Endothelial cell of umbilical vein (primary cell): Measurements from ENCODE around the gene TGIF1. TPM values are rescaled to one million over a fixed set of nuclear protein-coding genes. Genes with fewer than 3 reads are reported as not detected.

ENCODE experiments used
- BruUV-seq: library from RNA; stranded (reverse); fragments of 400-500 nt; replicated peaks from 2 replicates; lab custom pipeline; 2021; lab: Mats Ljungman, UMichigan
- CTCF ChIA-PET: fragments of 300-600, 350-600 bp; sonication (Branson Sonifier 250); formaldehyde crosslinking; loops from one replicate; lab custom pipeline; 2021; ENCODE audit warnings: antibody characterized with exemption, inconsistent platforms; lab: Charles Lee
- POLR2A ChIA-PET: fragments of 300-600, 350-600 bp; sonication (Branson Sonifier 250); formaldehyde crosslinking; loops from one replicate; lab custom pipeline; 2021; ENCODE audit warnings: antibody characterized with exemption, inconsistent platforms; lab: Charles Lee
- DNase-seq: peaks from one replicate; pipeline ENCODE4 v3.0.0-alpha.2; 2011; ENCODE audit warnings: low read depth, low spot score
- FAIRE-seq: peaks from 2 replicates; lab custom pipeline; 2011; peaks lifted over from hg19 to GRCh38; lab: Jason Lieb, UNC
- H2AFZ ChIP-seq: 2 replicates; pipeline ENCODE4 v1.6.0; 2012; ENCODE audit warnings: low read depth, low read length, control low read depth, inconsistent platforms
- H3K27ac ChIP-seq: 2 replicates; pipeline ENCODE4 v1.5.1; 2011; ENCODE audit warnings: low read depth, mild to moderate bottlenecking, control low read depth, low read length, moderate library complexity; ENCODE audit not compliant: insufficient read depth
- H3K27me3 ChIP-seq, 2 experiments: 2 replicates each; pipeline versions ENCODE4 v1.6.0 to v1.6.1; 2011; ENCODE audit warnings: low read length in 2 of 2, mixed read lengths in 1 of 2; ENCODE audit not compliant: control insufficient read depth in 2 of 2, insufficient read depth in 2 of 2
- H3K36me3 ChIP-seq, 2 experiments: 2 replicates in 1 of 2; 3 replicates in 1 of 2; pipeline ENCODE4 v1.5.1; 2011; ENCODE audit warnings: low read length in 2 of 2, mild to moderate bottlenecking in 1 of 2, moderate library complexity in 1 of 2; ENCODE audit not compliant: control insufficient read depth in 2 of 2, insufficient read depth in 2 of 2; ENCODE audit errors: extremely low read depth in 1 of 2
- H3K4me1 ChIP-seq: 3 replicates; pipeline ENCODE4 v1.5.1; 2011; ENCODE audit warnings: mild to moderate bottlenecking, low read length; ENCODE audit not compliant: control insufficient read depth, insufficient read depth; ENCODE audit errors: extremely low read depth
- H3K4me2 ChIP-seq: 2 replicates; pipeline ENCODE4 v1.6.1; 2011; ENCODE audit warnings: low read length, control low read depth, mixed read lengths; ENCODE audit not compliant: insufficient read depth
- H3K4me3 ChIP-seq, 3 experiments: fragments of 200-600 bp in 1 of 3; sonication (generic), shearing (Covaris generic) in 1 of 3; replicated peaks in 1 of 3; 2 replicates each; pipeline ENCODE4 v1.5.1; 2011 to 2016; ENCODE audit warnings: control low read depth in 3 of 3, low read length in 3 of 3, mild to moderate bottlenecking in 2 of 3, inconsistent platforms in 1 of 3, low read depth in 1 of 3, moderate library complexity in 1 of 3; ENCODE audit not compliant: insufficient read depth in 1 of 3
- H3K79me2 ChIP-seq: 2 replicates; pipeline ENCODE4 v1.6.0; 2012; ENCODE audit warnings: low read length, inconsistent platforms; ENCODE audit not compliant: control insufficient read depth, insufficient read depth
- H3K9ac ChIP-seq: replicated peaks from 2 replicates; pipeline ENCODE3; 2011; ENCODE audit warnings: low read length, control low read depth; ENCODE audit not compliant: insufficient read depth; ENCODE audit errors: extremely low read depth
- H3K9me1 ChIP-seq: replicated peaks from 3 replicates; pipeline ENCODE4 v1.6.0; 2011; ENCODE audit warnings: mild to moderate bottlenecking, low read length; ENCODE audit not compliant: control insufficient read depth, insufficient read depth; ENCODE audit errors: extremely low read depth
- H3K9me3 ChIP-seq: replicated peaks from 2 replicates; pipeline ENCODE4 v1.5.1; 2012; ENCODE audit warnings: low read length, inconsistent platforms; ENCODE audit not compliant: control insufficient read depth, insufficient read depth
- H4K20me1 ChIP-seq: replicated peaks from 2 replicates; pipeline ENCODE3; 2011; ENCODE audit warnings: mild to moderate bottlenecking, low read length; ENCODE audit not compliant: control insufficient read depth, insufficient read depth; ENCODE audit errors: extremely low read depth
- CTCF ChIP-seq, 2 donors: IDR thresholded peaks; 1 replicate in 1 of 2; 2 replicates in 1 of 2; pipeline ENCODE4 v1.5.1; 2011; ENCODE audit warnings: low read length in 2 of 2, mild to moderate bottlenecking in 2 of 2, moderate library complexity in 2 of 2, control low read depth in 1 of 2, inconsistent platforms in 1 of 2, low read depth in 1 of 2; ENCODE audit not compliant: insufficient read depth in 1 of 2; ENCODE audit errors: extremely low read depth in 1 of 2
- EZH2 ChIP-seq: IDR thresholded peaks from 2 replicates; pipeline ENCODE4 v1.6.1; 2012; ENCODE audit warnings: borderline replicate concordance, low read depth, mild to moderate bottlenecking, moderate library complexity, low read length, inconsistent platforms; ENCODE audit not compliant: severe bottlenecking
- FOS ChIP-seq: IDR thresholded peaks from 2 replicates; pipeline ENCODE4 v1.6.1; 2011; ENCODE audit warnings: mild to moderate bottlenecking, low read length, moderate library complexity, borderline replicate concordance; ENCODE audit not compliant: insufficient read depth
- GATA2 ChIP-seq: IDR thresholded peaks from 2 replicates; pipeline ENCODE4 v1.7.0; 2011; ENCODE audit warnings: low read depth, mild to moderate bottlenecking, moderate library complexity, mixed read lengths, low read length; ENCODE audit not compliant: insufficient read length, insufficient read depth
- JUN ChIP-seq: IDR thresholded peaks from 2 replicates; pipeline ENCODE4 v1.6.1; 2011; ENCODE audit warnings: borderline replicate concordance, low read depth; ENCODE audit not compliant: insufficient read length, insufficient read depth
- MAX ChIP-seq: IDR thresholded peaks from 2 replicates; pipeline ENCODE4 v1.6.1; 2011; ENCODE audit not compliant: insufficient read depth, insufficient read length
- MYC ChIP-seq: IDR thresholded peaks from one replicate; pipeline ENCODE4 v1.6.1; 2011; ENCODE audit warnings: mild to moderate bottlenecking, low read depth, low read length
- POLR2A ChIP-seq: IDR thresholded peaks from 2 replicates; pipeline ENCODE4 v1.6.1; 2012; ENCODE audit warnings: low read depth, mild to moderate bottlenecking, control low read depth, low read length
- POLR2AphosphoS5 ChIP-seq: IDR thresholded peaks from 2 replicates; pipeline ENCODE4 v1.6.1; 2012; ENCODE audit warnings: low read depth, mild to moderate bottlenecking, control low read depth, low read length, moderate library complexity; ENCODE audit not compliant: insufficient read depth
- dilution Hi-C: fragments of 300-500 bp; cut with MboI; formaldehyde crosslinking; loops from one replicate; pipeline ENCODE4 v1.15.0; 2019; ENCODE audit warnings: low sequenced_read_pairs; ENCODE audit not compliant: extremely low pct_ligation_motif_present
- intact Hi-C: fragments of 100-400 bp; cut with micrococcal nuclease; formaldehyde crosslinking; loops from one replicate; pipeline ENCODE4 v1.10.0; 2022
- polyA plus RNA-seq, 4 experiments: library from polyadenylated mRNA; depleted of rRNA in 3 of 4; stranded (reverse) in 3 of 4; unstranded in 1 of 4; fragments of >200 nt; gene quantifications; 2 replicates each; pipeline versions ENCODE4 v1.2.1 to v1.2.3, GENCODE V29; 2011 to 2012; ENCODE audit warnings: missing spikeins in 1 of 4
- total RNA-seq: library from RNA; stranded (reverse); gene quantifications from 2 replicates; pipeline ENCODE4 v1.2.3, GENCODE V29; 2021

TGIF1 gene
- total and polyA plus RNA-seq, 2 donors (not counting 3 experiments of a cell fraction or from before 2014, with no cell fraction given), result 75.6 to 96.6 TPM

DNA sequence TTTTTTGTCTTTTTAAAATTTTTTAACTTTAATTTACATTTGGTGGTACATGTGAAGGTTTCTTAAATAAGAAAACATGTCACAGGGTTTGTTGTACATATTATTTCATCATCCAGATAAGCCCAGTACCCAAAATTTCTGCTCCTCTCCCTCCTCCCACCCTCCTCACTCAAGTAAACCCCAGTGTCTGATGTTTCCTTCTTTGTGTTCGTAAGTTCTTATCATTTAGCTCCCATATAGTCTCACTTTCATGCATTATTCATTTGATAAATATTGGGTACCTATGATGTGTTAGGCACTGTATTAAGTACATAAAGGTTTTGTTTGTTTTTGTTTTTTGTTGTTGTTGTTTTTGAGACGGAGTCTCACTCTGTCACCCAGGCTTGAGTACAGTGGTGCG is 5.7 kb upstream of the TGIF1 start:
- H3K9me3 ChIP-seq, result no peaks in the 10 kb centered on the region
- FAIRE-seq (no peak), DNase-seq (no peak)
- BruUV-seq, result no TSS peak
- H3K27me3 ChIP-seq, result no peaks in the 10 kb centered on the region
- no peaks in the 10 kb centered on the region for H4K20me1 ChIP-seq
- H3K4me2 ChIP-seq, result no peak overlapping the region
- H3K36me3 ChIP-seq, result no peaks in the 10 kb centered on the region
- H3K4me1 ChIP-seq, result peaks cover 16% of the 10 kb centered on the region
- H2AFZ ChIP-seq, result no peak overlapping the region
- H3K4me3 ChIP-seq, result no peak overlapping the region
- no peak overlapping the region for H3K27ac ChIP-seq
- TF ChIP-seq MAX (no peak), GATA2 (no peak), EZH2 (no peak), POLR2A (no peak), CTCF (IDR thresholded peaks at IDR 0.05; ENCODE audit: extremely low read depth in 1 of 2, insufficient read depth in 1 of 2, low read depth in 1 of 2, low read length in 2 of 2) (no peak), FOS (no peak), POLR2AphosphoS5 (no peak), JUN (no peak), MYC (no peak)
- ChIA-PET CTCF (interaction anchor here (3.9 kb wide), 1 partner anchor 222 kb away, joined by 17 read pairs; no protein-coding TSS in a partner anchor), POLR2A (no interaction called here)
- dilution Hi-C loops, result no loop called here
- intact Hi-C loops, result no loop called here
- H3K9me1 ChIP-seq, result no peaks in the 10 kb centered on the region
- H3K79me2 ChIP-seq, result peaks cover 3% of the 10 kb centered on the region
- no peak overlapping the region for H3K9ac ChIP-seq
